ENCODE data around the gene TXNRD2.

DNA sequence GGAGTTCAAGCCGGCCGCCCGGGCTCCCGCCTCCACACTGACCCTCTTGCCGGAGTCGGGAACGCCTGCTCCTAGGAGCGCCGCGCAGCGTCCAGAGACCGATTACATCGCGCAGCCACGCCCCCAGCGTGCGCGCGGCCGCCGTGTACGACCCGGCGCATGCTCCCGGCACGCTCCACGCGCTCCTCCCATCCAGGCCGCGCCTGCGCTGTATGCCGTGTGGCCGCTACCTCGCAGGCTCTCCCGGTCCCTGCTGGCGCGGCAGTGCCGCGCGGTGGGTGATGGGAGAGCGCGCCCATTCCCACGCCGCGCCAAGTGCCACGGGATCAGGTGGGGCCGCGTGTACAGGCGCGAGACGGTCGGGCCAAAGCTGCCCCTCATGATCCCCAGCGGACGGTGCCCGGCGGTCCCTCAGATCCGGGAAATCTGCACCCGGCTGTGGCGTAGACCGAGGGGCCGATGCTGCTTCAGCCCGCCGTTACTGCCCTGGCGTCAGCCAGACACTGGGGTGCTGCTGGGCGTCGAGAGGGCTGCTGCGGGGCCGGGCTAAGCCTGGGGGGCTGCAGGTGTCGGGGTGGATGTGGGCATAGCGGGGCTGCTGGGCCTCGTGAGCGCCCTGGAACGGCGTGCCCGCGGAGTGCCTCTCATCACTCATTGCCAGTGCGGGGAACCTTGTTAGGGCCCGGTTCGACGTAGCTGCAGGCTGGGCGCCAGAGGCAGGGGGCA, 86.7 kb downstream of the TXNRD2 start, which contains the start of the genes GNB1L and RTL10:
- TF ChIP-seq, protein P1, sequence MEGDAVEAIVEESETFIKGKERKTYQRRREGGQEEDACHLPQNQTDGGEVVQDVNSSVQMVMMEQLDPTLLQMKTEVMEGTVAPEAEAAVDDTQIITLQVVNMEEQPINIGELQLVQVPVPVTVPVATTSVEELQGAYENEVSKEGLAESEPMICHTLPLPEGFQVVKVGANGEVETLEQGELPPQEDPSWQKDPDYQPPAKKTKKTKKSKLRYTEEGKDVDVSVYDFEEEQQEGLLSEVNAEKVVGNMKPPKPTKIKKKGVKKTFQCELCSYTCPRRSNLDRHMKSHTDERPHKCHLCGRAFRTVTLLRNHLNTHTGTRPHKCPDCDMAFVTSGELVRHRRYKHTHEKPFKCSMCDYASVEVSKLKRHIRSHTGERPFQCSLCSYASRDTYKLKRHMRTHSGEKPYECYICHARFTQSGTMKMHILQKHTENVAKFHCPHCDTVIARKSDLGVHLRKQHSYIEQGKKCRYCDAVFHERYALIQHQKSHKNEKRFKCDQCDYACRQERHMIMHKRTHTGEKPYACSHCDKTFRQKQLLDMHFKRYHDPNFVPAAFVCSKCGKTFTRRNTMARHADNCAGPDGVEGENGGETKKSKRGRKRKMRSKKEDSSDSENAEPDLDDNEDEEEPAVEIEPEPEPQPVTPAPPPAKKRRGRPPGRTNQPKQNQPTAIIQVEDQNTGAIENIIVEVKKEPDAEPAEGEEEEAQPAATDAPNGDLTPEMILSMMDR (IDR thresholded peaks at IDR 0.05) = no peak
- TF ChIP-seq POLR2AphosphoS5 (IDR thresholded peaks at IDR 0.05; ENCODE audit: low read depth, low read length) = peak; percentile 91
- TF ChIP-seq SIN3A (IDR thresholded peaks at IDR 0.05; ENCODE audit: borderline replicate concordance, insufficient read depth, low read depth, low read length) = 0 out of 2 replicates have a peak, but pooled peaks have one; percentile 61
- peak; percentile 62 for TF ChIP-seq TCF7L2 (IDR thresholded peaks at IDR 0.05; ENCODE audit: low read depth, low read length)
- TF ChIP-seq, protein P2, sequence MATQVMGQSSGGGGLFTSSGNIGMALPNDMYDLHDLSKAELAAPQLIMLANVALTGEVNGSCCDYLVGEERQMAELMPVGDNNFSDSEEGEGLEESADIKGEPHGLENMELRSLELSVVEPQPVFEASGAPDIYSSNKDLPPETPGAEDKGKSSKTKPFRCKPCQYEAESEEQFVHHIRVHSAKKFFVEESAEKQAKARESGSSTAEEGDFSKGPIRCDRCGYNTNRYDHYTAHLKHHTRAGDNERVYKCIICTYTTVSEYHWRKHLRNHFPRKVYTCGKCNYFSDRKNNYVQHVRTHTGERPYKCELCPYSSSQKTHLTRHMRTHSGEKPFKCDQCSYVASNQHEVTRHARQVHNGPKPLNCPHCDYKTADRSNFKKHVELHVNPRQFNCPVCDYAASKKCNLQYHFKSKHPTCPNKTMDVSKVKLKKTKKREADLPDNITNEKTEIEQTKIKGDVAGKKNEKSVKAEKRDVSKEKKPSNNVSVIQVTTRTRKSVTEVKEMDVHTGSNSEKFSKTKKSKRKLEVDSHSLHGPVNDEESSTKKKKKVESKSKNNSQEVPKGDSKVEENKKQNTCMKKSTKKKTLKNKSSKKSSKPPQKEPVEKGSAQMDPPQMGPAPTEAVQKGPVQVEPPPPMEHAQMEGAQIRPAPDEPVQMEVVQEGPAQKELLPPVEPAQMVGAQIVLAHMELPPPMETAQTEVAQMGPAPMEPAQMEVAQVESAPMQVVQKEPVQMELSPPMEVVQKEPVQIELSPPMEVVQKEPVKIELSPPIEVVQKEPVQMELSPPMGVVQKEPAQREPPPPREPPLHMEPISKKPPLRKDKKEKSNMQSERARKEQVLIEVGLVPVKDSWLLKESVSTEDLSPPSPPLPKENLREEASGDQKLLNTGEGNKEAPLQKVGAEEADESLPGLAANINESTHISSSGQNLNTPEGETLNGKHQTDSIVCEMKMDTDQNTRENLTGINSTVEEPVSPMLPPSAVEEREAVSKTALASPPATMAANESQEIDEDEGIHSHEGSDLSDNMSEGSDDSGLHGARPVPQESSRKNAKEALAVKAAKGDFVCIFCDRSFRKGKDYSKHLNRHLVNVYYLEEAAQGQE (IDR thresholded peaks at IDR 0.05; ENCODE audit: insufficient read depth in 1 of 2, low read depth in 2 of 2, low read length in 1 of 2) = peak in 1 of 2 experiments; percentile 57; a peak in 1 of 4 replicates

Data from Panc1 (cell line).